H1 (cell line): ENCODE measurements around the gene LARGE2. TPM values are rescaled to one million over a fixed set of nuclear protein-coding genes. Genes with fewer than 3 reads are reported as not detected.

ENCODE experiments used
- CTCF ChIA-PET: fragments of 300-600 bp; sonication (Branson Sonifier 250); formaldehyde crosslinking; loops from one replicate; lab custom pipeline; 2021; ENCODE audit not compliant: partially characterized antibody; lab: Charles Lee
- POLR2A ChIA-PET: fragments of 300-600 bp; sonication (Branson Sonifier 250); formaldehyde crosslinking; loops from one replicate; lab custom pipeline; 2021; ENCODE audit warnings: inconsistent platforms; ENCODE audit not compliant: partially characterized antibody; lab: Charles Lee
- DNase-seq, 2 experiments: peaks; one replicate each; pipeline versions ENCODE4 v3.0.0 to v3.0.0-alpha.2; 2010 to 2022; ENCODE audit warnings: low spot score in 2 of 2, low read depth in 1 of 2, mixed read lengths in 1 of 2
- FAIRE-seq: peaks from 2 replicates; lab custom pipeline; 2011; peaks lifted over from hg19 to GRCh38; lab: Jason Lieb, UNC
- H2AFZ ChIP-seq: 2 replicates; pipeline ENCODE4 v1.8.1; 2012; ENCODE audit warnings: low read length, inconsistent platforms
- H2AK5ac ChIP-seq: 2 replicates; pipeline ENCODE4 v1.6.1; 2013; ENCODE audit warnings: low read depth, low read length
- H2BK120ac ChIP-seq: replicated peaks from 2 replicates; pipeline ENCODE3; 2013; ENCODE audit warnings: low read depth, low read length, inconsistent platforms
- H2BK12ac ChIP-seq: 2 replicates; pipeline ENCODE4 v1.6.1; 2013; ENCODE audit warnings: low read depth, low read length
- H2BK15ac ChIP-seq: 2 replicates; pipeline ENCODE4 v1.6.1; 2013; ENCODE audit warnings: low read length
- H2BK20ac ChIP-seq: 2 replicates; pipeline ENCODE4 v1.6.1; 2013; ENCODE audit warnings: low read length
- H2BK5ac ChIP-seq: 2 replicates; pipeline ENCODE4 v1.6.1; 2013; ENCODE audit warnings: low read depth, low read length
- H3K14ac ChIP-seq: 2 replicates; pipeline ENCODE4 v1.6.1; 2013; ENCODE audit warnings: inconsistent platforms; ENCODE audit not compliant: insufficient read length
- H3K18ac ChIP-seq: 2 replicates; pipeline ENCODE4 v1.6.1; 2013; ENCODE audit warnings: low read length; ENCODE audit errors: extremely low read depth
- H3K23ac ChIP-seq: 2 replicates; pipeline ENCODE4 v1.6.1; 2013; ENCODE audit warnings: inconsistent platforms; ENCODE audit not compliant: insufficient read length
- H3K23me2 ChIP-seq: 2 replicates; pipeline ENCODE4 v1.6.1; 2013; ENCODE audit warnings: low read depth, low read length
- H3K27ac ChIP-seq: 2 replicates; pipeline ENCODE4 v1.6.1; 2011; ENCODE audit warnings: low read depth, low read length, inconsistent platforms
- H3K27me3 ChIP-seq, 4 experiments: replicated peaks in 1 of 4; 1 replicate in 1 of 4; 2 replicates in 3 of 4; pipeline versions ENCODE4 v1.6.1 to v1.8.1; 2011 to 2013; ENCODE audit warnings: low read length in 3 of 4, mild to moderate bottlenecking in 3 of 4, inconsistent platforms in 2 of 4, mixed read lengths in 2 of 4, moderate library complexity in 1 of 4; ENCODE audit not compliant: control insufficient read depth in 3 of 4, insufficient read depth in 3 of 4; ENCODE audit errors: extremely low read depth in 1 of 4
- H3K36me3 ChIP-seq, 4 experiments: 2 replicates each; pipeline versions ENCODE4 v1.6.1 to v1.8.1; 2011 to 2013; ENCODE audit warnings: mild to moderate bottlenecking in 4 of 4, low read length in 3 of 4, moderate library complexity in 2 of 4, control low read depth in 1 of 4, inconsistent platforms in 1 of 4; ENCODE audit not compliant: insufficient read depth in 4 of 4, control insufficient read depth in 2 of 4
- H3K4ac ChIP-seq: replicated peaks from 2 replicates; pipeline ENCODE3; 2013; ENCODE audit warnings: low read length, low read depth, mixed read lengths, inconsistent platforms; ENCODE audit not compliant: insufficient read length
- H3K4me1 ChIP-seq, 4 experiments: replicated peaks in 1 of 4; 1 replicate in 1 of 4; 2 replicates in 3 of 4; pipeline versions ENCODE4 v1.6.1 to v1.8.1; 2011 to 2013; ENCODE audit warnings: low read length in 3 of 4, inconsistent platforms in 2 of 4, mixed read lengths in 1 of 4; ENCODE audit not compliant: insufficient read depth in 4 of 4, control insufficient read depth in 3 of 4
- H3K4me2 ChIP-seq, 2 experiments: 2 replicates each; pipeline versions ENCODE4 v1.6.1 to v1.8.1; 2011 to 2013; ENCODE audit warnings: low read depth in 2 of 2, low read length in 2 of 2, control low read depth in 1 of 2, inconsistent platforms in 1 of 2, mild to moderate bottlenecking in 1 of 2; ENCODE audit not compliant: insufficient read depth in 1 of 2
- H3K4me3 ChIP-seq, 4 experiments: fragments of 200-600, 300-600 bp in 1 of 4; sonication (generic), shearing (Covaris generic), sonication (Bioruptor Twin) in 1 of 4; 2 replicates each; pipeline versions ENCODE4 v1.5.1 to v1.8.1; 2011 to 2016; ENCODE audit warnings: low read length in 4 of 4, low read depth in 3 of 4, control low read depth in 2 of 4, inconsistent platforms in 2 of 4, mild to moderate bottlenecking in 2 of 4, mixed read lengths in 1 of 4, moderate library complexity in 1 of 4; ENCODE audit not compliant: insufficient read depth in 2 of 4; ENCODE audit errors: extremely low read depth in 1 of 4
- H3K56ac ChIP-seq: replicated peaks from 2 replicates; pipeline ENCODE3; 2013; ENCODE audit warnings: low read depth, mild to moderate bottlenecking, mixed read lengths, low read length, inconsistent platforms; ENCODE audit not compliant: insufficient read length
- H3K79me1 ChIP-seq: 2 replicates; pipeline ENCODE4 v1.6.1; 2013; ENCODE audit warnings: low read depth, low read length, control low read depth
- H3K79me2 ChIP-seq, 2 experiments: 2 replicates each; pipeline versions ENCODE4 v1.6.1 to v1.8.1; 2012 to 2013; ENCODE audit warnings: low read length in 2 of 2, mild to moderate bottlenecking in 2 of 2, inconsistent platforms in 1 of 2; ENCODE audit not compliant: insufficient read depth in 2 of 2, control insufficient read depth in 1 of 2
- H3K9ac ChIP-seq, 4 experiments: replicated peaks in 1 of 4; 1 replicate in 1 of 4; 2 replicates in 3 of 4; pipeline versions ENCODE4 v1.6.1 to v1.8.1; 2011 to 2013; ENCODE audit warnings: low read depth in 3 of 4, low read length in 3 of 4, control low read depth in 2 of 4, mild to moderate bottlenecking in 2 of 4, moderate library complexity in 2 of 4, inconsistent platforms in 1 of 4; ENCODE audit errors: extremely low read depth in 1 of 4
- H3K9me3 ChIP-seq, 2 experiments: 2 replicates each; pipeline versions ENCODE4 v1.6.1 to v1.8.1; 2012 to 2013; ENCODE audit warnings: mild to moderate bottlenecking in 2 of 2, moderate library complexity in 2 of 2, control low read depth in 1 of 2, inconsistent platforms in 1 of 2, low read depth in 1 of 2, low read length in 1 of 2, mixed read lengths in 1 of 2; ENCODE audit not compliant: insufficient read depth in 2 of 2
- H4K20me1 ChIP-seq, 2 experiments: replicated peaks in 1 of 2; 2 replicates each; pipeline versions ENCODE3 to v1.8.1; 2011 to 2013; ENCODE audit warnings: inconsistent platforms in 2 of 2, low read length in 2 of 2, mild to moderate bottlenecking in 1 of 2; ENCODE audit not compliant: insufficient read depth in 2 of 2, control insufficient read depth in 1 of 2
- H4K5ac ChIP-seq: 2 replicates; pipeline ENCODE4 v1.6.1; 2013; ENCODE audit warnings: low read length, low read depth, mixed read lengths, inconsistent platforms; ENCODE audit not compliant: insufficient read length
- H4K8ac ChIP-seq: 2 replicates; pipeline ENCODE4 v1.8.0; 2013; ENCODE audit warnings: mild to moderate bottlenecking, moderate library complexity, low read length, inconsistent platforms; ENCODE audit not compliant: insufficient read depth; ENCODE audit errors: extremely low read depth
- H4K91ac ChIP-seq: replicated peaks from 2 replicates; pipeline ENCODE3; 2013; ENCODE audit warnings: low read length, mixed read lengths, inconsistent platforms; ENCODE audit not compliant: insufficient read length
- BCL11A ChIP-seq, 2 experiments: IDR thresholded peaks; one replicate each; pipeline ENCODE4 v1.6.1; 2011; ENCODE audit warnings: low read depth in 2 of 2, low read length in 2 of 2, mild to moderate bottlenecking in 2 of 2
- BRCA1 ChIP-seq: IDR thresholded peaks from 2 replicates; pipeline ENCODE4 v1.6.1; 2012; ENCODE audit warnings: low read depth, low read length, improper control_type of control experiment
- EGR1 ChIP-seq: IDR thresholded peaks from 2 replicates; pipeline ENCODE4 v1.6.1; 2011; ENCODE audit warnings: low read depth, low read length, borderline replicate concordance
- EP300 ChIP-seq, 2 experiments: IDR thresholded peaks; 1 replicate in 1 of 2; 2 replicates in 1 of 2; pipeline ENCODE4 v1.6.1; 2011 to 2012; ENCODE audit warnings: low read depth in 2 of 2, low read length in 2 of 2, mild to moderate bottlenecking in 2 of 2, borderline replicate concordance in 1 of 2, inconsistent platforms in 1 of 2, moderate library complexity in 1 of 2
- GTF2F1 ChIP-seq: IDR thresholded peaks from 2 replicates; pipeline ENCODE4 v1.6.1; 2012; ENCODE audit warnings: low read depth, low read length, improper control_type of control experiment, borderline replicate concordance
- KDM5A ChIP-seq: fragments of 200-600 bp; IDR thresholded peaks from 2 replicates; pipeline ENCODE4 v1.7.1; 2012; ENCODE audit warnings: mild to moderate bottlenecking, low read length, inconsistent platforms, mixed read lengths
- RBBP5 ChIP-seq: IDR thresholded peaks from 2 replicates; pipeline ENCODE4 v1.7.1; 2012; ENCODE audit warnings: low read depth, mild to moderate bottlenecking, inconsistent platforms, low read length, moderate library complexity, borderline replicate concordance
- SAP30 ChIP-seq: fragments of 300-600 bp; sonication (generic); IDR thresholded peaks from 2 replicates; pipeline ENCODE4 v1.7.1; 2012; ENCODE audit warnings: low read length, moderate library complexity, mild to moderate bottlenecking, inconsistent platforms; ENCODE audit not compliant: insufficient read depth, insufficient replicate concordance
- TCF12 ChIP-seq: IDR thresholded peaks from 2 replicates; pipeline ENCODE4 v1.6.1; 2011; ENCODE audit warnings: low read depth, mild to moderate bottlenecking, low read length
- ZNF274 ChIP-seq: IDR thresholded peaks from 2 replicates; pipeline ENCODE4 v1.7.0; 2012; ENCODE audit warnings: low read length, borderline replicate concordance; ENCODE audit errors: extremely low read depth
- WGBS, 2 experiments: shearing (Covaris generic) in 1 of 2; methylation state at CpG; one replicate each; pipeline versions ENCODE4 v1.1.6 to v1.1.7; 2013 to 2015; ENCODE audit warnings: low lambda C conversion rate in 2 of 2, mixed read lengths in 2 of 2, inconsistent platforms in 1 of 2, low coverage in 1 of 2, missing lambda C conversion rate in 1 of 2; ENCODE audit not compliant: insufficient replicate concordance in 2 of 2, insufficient coverage in 1 of 2, insufficient read length in 1 of 2; ENCODE audit errors: extremely low coverage in 1 of 2, missing lambda C conversion rate in 1 of 2; 5-methylcytosine and 5-hydroxymethylcytosine counted together
- polyA plus RNA-seq, 7 experiments: library from polyadenylated mRNA; depleted of rRNA in 3 of 7; stranded (reverse) in 5 of 7; unstranded in 2 of 7; fragments of >200 nt in 5 of 7; fragments of 200-250 nt in 2 of 7; gene quantifications; 1 replicate in 5 of 7; 2 replicates in 1 of 7; 4 replicates in 1 of 7; pipeline versions ENCODE4 v1.2.1 to v1.2.3, GENCODE V29; 2011 to 2013; ENCODE audit warnings: missing spikeins in 2 of 7, mixed read lengths in 2 of 7
- total RNA-seq: library from RNA; stranded (reverse); fragmentation: NEBNext Ultra II Directional; extraction: Animal tissue kit (Norgen Biotek cat#: 25700); gene quantifications from 2 replicates; pipeline ENCODE4 v1.2.1, GENCODE V29; 2021

The LARGE2 gene
- total and polyA plus RNA-seq, 2 of the 8 experiments (the other 6 are each of a cell fraction or from before 2014, with no cell fraction given) = 111 to 137 TPM

GRCh38 chr11:45931739-45932138, 9.3 kb downstream of the LARGE2 start:
- Histone ChIP-seq H2BK12ac (no peak overlapping the region), H3K9ac (no peak overlapping the region), H2AK5ac (no peak overlapping the region), H3K79me2 (no peaks in the 10 kb centered on the region), H4K5ac (no peak overlapping the region), H3K4me1 (no peaks in the 10 kb centered on the region), H3K4me3 (no peak overlapping the region), H2BK120ac (no peak overlapping the region), H3K4me2 (no peak overlapping the region), H4K20me1 (peaks cover 0 to 5% of the 10 kb centered on the region in 2 experiments), H2BK15ac (no peak overlapping the region), H3K36me3 (peaks cover 9 to 44% (median 28%) of the 10 kb centered on the region in 4 experiments), H3K4ac (no peak overlapping the region), H2BK5ac (0 out of 2 replicates have a peak overlapping the region, but pooled peaks have one; percentile 24), H3K14ac (no peak overlapping the region), H2AFZ (no peak overlapping the region), H4K91ac (no peak overlapping the region), H3K23ac (no peak overlapping the region), H4K8ac (no peak overlapping the region), H3K27me3 (no peaks in the 10 kb centered on the region), H3K9me3 (no peaks in the 10 kb centered on the region), H3K56ac (no peak overlapping the region), H3K79me1 (peaks cover 2% of the 10 kb centered on the region; the same call in 1 of the 2 replicates), H2BK20ac (no peak overlapping the region), H3K23me2 (no peaks in the 10 kb centered on the region), H3K27ac (no peak overlapping the region), H3K18ac (no peak overlapping the region)
- 86% methylated on average over 10 of the region's 10 CpGs; no CpG with 5 or more reads in 1 of the 2 experiments for WGBS, 2 experiments
- DNase-seq (no peak), FAIRE-seq (no peak)
- TF ChIP-seq ZNF274 (no peak), KDM5A (no peak), RBBP5 (no peak), SAP30 (no peak), EP300 (IDR thresholded peaks at IDR 0.05; ENCODE audit: borderline replicate concordance in 1 of 2, low read depth in 2 of 2, low read length in 2 of 2) (no peak), GTF2F1 (no peak), BRCA1 (no peak), EGR1 (no peak), TCF12 (no peak), BCL11A (IDR thresholded peaks at IDR 0.05; ENCODE audit: low read depth in 2 of 2, low read length in 2 of 2) (no peak)
- ChIA-PET POLR2A (interaction anchor here (0.6 to 13.6 kb wide), 6 partner anchors 8 to 135 kb away, joined by 3 to 115 read pairs (median 4); partner anchors contain the start of genes LARGE2 and PEX16), CTCF (interaction anchor here (0.6 to 1.8 kb wide), 4 partner anchors 33 to 74 kb away, joined by 3 to 11 read pairs (median 4); no protein-coding TSS in a partner anchor)
